Psoas muscle (tissue), 8 donors: ENCODE measurements around the gene RRP9. TPM values are rescaled to one million over a fixed set of nuclear protein-coding genes. Genes with fewer than 3 reads are reported as not detected.
"Not testable (repeated sequence)": the region's sequence is repeated elsewhere in the genome, so short reads cannot be mapped to it uniquely, and the experiment has no call there.

Experiments
- ATAC-seq, 4 donors: fragments of 200-7000 bp; cut with Tn5 transposase; one replicate each; pipeline ENCODE4 v1.9.1; 2020; ENCODE audit warnings: moderate library complexity in 3 of 4, mild to moderate bottlenecking in 2 of 4
- DNase-seq, 2 donors: peaks; one replicate each; pipeline ENCODE4 v3.0.0-alpha.2; 2020
- H3K27ac ChIP-seq: fragments of 200-600 bp; one replicate; pipeline ENCODE4 v1.8.0; 2022
- H3K27me3 ChIP-seq, 3 donors: fragments of 200-600 bp in 1 of 3; one replicate each; pipeline versions ENCODE4 v1.6.1 to v1.8.0; 2013 to 2022; ENCODE audit warnings: low read length in 2 of 3, mild to moderate bottlenecking in 2 of 3, moderate library complexity in 1 of 3; ENCODE audit not compliant: insufficient read depth in 3 of 3
- H3K36me3 ChIP-seq, 2 donors: fragments of 200-600 bp in 1 of 2; one replicate each; pipeline versions ENCODE4 v1.6.1 to v1.8.0; 2013 to 2022; ENCODE audit warnings: low read depth in 1 of 2, mild to moderate bottlenecking in 1 of 2, moderate library complexity in 1 of 2; ENCODE audit not compliant: insufficient read depth in 1 of 2
- H3K4me1 ChIP-seq: fragments of 200-600 bp; one replicate; pipeline ENCODE4 v1.8.0; 2022
- H3K4me3 ChIP-seq: fragments of 200-600 bp; one replicate; pipeline ENCODE4 v1.8.0; 2022; ENCODE audit warnings: mild to moderate bottlenecking
- H3K9me3 ChIP-seq: fragments of 200-600 bp; one replicate; pipeline ENCODE4 v1.8.0; 2022
- WGBS, 3 donors: extraction: QIAGEN DNeasy Blood & Tissue Kit; methylation state at CpG; one replicate each; pipeline versions ENCODE4 v1.1.6 to v1.1.7; 2013; 5-methylcytosine and 5-hydroxymethylcytosine counted together
- intact Hi-C, 2 donors: fragments of 100-400 bp; cut with DNase I; formaldehyde crosslinking; loops; one replicate each; pipeline versions ENCODE4 v1.11.0 to v1.14.2; 2022
- polyA plus RNA-seq, 3 donors: library from polyadenylated mRNA; stranded (reverse); fragments of 200-250 nt; gene quantifications; one replicate each; pipeline ENCODE4 v1.2.3, GENCODE V29; 2013
- total RNA-seq, 4 donors: library from RNA; stranded (reverse); fragmentation: NEBNext Ultra II Directional in 2 of 4; extraction: Animal tissue kit (Norgen Biotek cat#: 25700) in 2 of 4; gene quantifications; one replicate each; pipeline versions ENCODE4 v1.2.1 to v1.2.4, GENCODE V29; 2021 to 2023
- TF ChIP-seq, protein P1 (sequence below): fragments of 200-600 bp; IDR thresholded peaks from one replicate; pipeline ENCODE4 v1.8.0; 2022; ENCODE audit warnings: antibody characterized with exemption
- donor health status: healthy with polysubstance abuse.
- donor health status: DM: no; HTN: no; CAD: no; lungs with moderate emphysema.
- donor health status: Bipolar disorder and iron deficiency.
- donor health status: healthy.
- donor health status: DM: yes; HTN: yes; CAD: no.
- donor health status: DM: no; HTN: no; CAD: no.
- donor health status: DM: no; HTN: no; CAD: no.
- donor health status: DM: yes; HTN: yes; CAD: no.

RRP9 gene
- total and polyA plus RNA-seq, 7 donors, result 19.9 to 61.4 (median 28.2) TPM

DNA sequence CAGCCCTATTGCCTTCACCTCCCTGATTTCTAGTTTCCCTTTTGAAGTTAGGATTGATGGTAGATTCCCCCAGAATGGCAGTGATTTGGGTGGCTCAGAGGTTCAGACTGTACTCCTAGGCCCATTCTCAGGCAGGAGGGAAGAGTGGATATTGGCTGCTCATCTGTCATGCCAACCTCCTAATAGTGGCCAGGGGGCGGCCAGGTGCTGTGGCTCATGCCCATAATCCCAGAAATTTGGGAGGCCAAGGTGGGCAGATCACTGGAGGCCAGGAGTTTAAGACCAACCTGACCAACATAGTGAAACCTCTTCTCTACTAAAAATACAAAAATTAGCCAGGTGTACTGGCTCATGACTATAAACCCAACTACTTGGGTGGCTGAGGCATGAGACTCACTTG is 11.3 kb downstream of the RRP9 start:
- Histone ChIP-seq H3K27me3 (no peaks in the 10 kb centered on the region), H3K36me3 (peaks cover 2 to 39% of the 10 kb centered on the region in 2 donors), H3K4me3 (no peak overlapping the region), H3K4me1 (peaks cover 5% of the 10 kb centered on the region), H3K27ac (no peak overlapping the region), H3K9me3 (no peaks in the 10 kb centered on the region)
- ATAC-seq (no peak), DNase-seq (no peak)
- WGBS, 3 donors, result 91 to 100% (median 92%) methylated on average over 1 of the region's 1 CpG
- TF ChIP-seq, protein P1, sequence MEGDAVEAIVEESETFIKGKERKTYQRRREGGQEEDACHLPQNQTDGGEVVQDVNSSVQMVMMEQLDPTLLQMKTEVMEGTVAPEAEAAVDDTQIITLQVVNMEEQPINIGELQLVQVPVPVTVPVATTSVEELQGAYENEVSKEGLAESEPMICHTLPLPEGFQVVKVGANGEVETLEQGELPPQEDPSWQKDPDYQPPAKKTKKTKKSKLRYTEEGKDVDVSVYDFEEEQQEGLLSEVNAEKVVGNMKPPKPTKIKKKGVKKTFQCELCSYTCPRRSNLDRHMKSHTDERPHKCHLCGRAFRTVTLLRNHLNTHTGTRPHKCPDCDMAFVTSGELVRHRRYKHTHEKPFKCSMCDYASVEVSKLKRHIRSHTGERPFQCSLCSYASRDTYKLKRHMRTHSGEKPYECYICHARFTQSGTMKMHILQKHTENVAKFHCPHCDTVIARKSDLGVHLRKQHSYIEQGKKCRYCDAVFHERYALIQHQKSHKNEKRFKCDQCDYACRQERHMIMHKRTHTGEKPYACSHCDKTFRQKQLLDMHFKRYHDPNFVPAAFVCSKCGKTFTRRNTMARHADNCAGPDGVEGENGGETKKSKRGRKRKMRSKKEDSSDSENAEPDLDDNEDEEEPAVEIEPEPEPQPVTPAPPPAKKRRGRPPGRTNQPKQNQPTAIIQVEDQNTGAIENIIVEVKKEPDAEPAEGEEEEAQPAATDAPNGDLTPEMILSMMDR, result no peak
- intact Hi-C loops, result no loop called here

DNA sequence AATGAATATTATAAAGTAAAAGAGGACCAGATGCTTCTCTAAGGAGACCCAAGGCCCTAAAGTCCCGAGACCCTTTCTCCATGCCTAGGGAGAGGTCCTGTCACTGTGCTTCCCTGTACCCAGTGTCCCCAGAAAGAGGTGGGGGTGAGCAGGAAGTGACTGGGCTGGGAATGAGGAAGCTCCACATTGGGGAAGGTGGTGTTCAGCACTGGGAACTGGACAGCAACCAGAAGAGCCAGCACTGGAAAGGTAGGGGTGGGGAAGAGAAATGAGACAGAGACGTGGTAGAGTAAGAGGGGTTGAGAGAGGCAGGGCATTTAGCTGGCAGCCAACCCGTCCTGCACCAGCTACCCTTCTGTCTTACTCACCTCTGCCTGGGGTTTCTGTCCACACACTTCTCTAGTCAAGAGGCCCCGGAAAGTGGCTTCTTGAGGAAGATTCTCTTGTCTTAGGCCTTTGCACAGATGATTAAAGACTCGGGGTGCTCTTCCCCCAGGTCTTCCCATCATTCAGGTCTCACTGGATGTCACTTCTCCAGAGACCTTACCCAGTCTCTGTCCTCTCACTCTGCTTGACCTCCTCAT is 12.2 kb downstream of the RRP9 start:
- TF ChIP-seq, protein P1, result no peak
- ATAC-seq, result no peak

DNA sequence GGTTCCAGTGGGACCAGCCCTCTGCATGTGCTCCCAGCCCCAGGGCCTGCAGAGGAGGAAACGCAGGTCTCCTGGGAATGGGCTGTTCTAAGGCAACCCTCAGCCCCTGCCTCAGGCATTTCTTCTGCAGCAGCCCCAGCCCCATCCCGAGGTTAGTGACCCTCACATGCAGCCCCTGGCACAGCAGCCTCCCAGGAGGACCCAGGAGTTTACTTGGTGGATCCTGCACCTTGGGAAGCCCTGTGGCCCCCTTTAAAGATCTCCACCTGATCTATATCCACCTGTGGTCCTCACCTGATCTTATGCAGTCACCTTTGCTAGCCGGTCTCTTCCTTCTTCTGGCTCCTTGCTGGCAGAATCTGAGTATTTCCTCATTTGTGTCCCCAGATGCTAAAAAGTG is 12.7 kb downstream of the RRP9 start:
- ATAC-seq, H3K9me3 ChIP-seq, H3K27me3 ChIP-seq, intact Hi-C loops, DNase-seq, H3K4me3 ChIP-seq, H3K27ac ChIP-seq, H3K4me1 ChIP-seq: not testable (repeated sequence)
- H3K36me3 ChIP-seq, result peaks cover 2 to 24% of the 10 kb centered on the region in 2 donors
- 78 to 87% (median 81%) methylated on average over 2 to 3 of the region's 3 CpGs for WGBS, 3 donors

More for the DNA sequence above, 12.2 kb downstream of the RRP9 start:
- intact Hi-C loops, result no loop called here
- Histone ChIP-seq H3K27me3 (no peaks in the 10 kb centered on the region), H3K27ac (no peak overlapping the region), H3K4me3 (no peak overlapping the region), H3K36me3 (peaks cover 2 to 29% of the 10 kb centered on the region in 2 donors), H3K9me3 (no peaks in the 10 kb centered on the region), H3K4me1 (peaks cover 5% of the 10 kb centered on the region)
- 84 to 87% (median 84%) methylated on average over 5 of the region's 5 CpGs for whole genome bisulfite sequencing, 3 donors
- DNase-seq, result no peak

DNA sequence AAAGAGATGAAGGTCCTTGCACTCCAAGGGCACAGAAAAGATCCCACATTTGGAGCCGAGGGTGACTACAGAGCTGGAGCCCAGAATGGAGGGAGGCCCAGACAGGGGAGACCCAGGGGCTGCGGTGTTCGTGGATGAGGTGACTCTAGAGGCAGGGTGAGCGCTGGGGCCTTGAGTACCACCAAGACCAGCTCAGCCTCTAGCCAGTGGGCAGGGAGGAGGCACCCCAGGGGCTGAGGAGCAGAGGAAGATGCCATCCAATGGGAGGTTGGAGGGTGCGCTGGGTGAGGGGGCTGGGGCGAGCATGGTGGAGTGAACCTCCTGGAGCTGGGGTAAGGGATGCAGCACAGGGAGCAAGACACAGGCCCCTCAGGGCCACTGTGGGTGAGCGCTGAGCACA is 13.3 kb downstream of the RRP9 start:
- 93 to 97% (median 94%) methylated on average over 7 of the region's 7 CpGs for WGBS, 3 donors
- intact Hi-C loops, result no loop called here
- TF ChIP-seq, protein P1, result no peak
- Histone ChIP-seq H3K9me3 (no peaks in the 10 kb centered on the region), H3K36me3 (peaks cover 0 to 19% of the 10 kb centered on the region in 2 donors), H3K4me3 (no peak overlapping the region), H3K27ac (no peak overlapping the region), H3K27me3 (no peaks in the 10 kb centered on the region), H3K4me1 (peaks cover 5% of the 10 kb centered on the region)
- DNase-seq (no peak), ATAC-seq (no peak)

DNA sequence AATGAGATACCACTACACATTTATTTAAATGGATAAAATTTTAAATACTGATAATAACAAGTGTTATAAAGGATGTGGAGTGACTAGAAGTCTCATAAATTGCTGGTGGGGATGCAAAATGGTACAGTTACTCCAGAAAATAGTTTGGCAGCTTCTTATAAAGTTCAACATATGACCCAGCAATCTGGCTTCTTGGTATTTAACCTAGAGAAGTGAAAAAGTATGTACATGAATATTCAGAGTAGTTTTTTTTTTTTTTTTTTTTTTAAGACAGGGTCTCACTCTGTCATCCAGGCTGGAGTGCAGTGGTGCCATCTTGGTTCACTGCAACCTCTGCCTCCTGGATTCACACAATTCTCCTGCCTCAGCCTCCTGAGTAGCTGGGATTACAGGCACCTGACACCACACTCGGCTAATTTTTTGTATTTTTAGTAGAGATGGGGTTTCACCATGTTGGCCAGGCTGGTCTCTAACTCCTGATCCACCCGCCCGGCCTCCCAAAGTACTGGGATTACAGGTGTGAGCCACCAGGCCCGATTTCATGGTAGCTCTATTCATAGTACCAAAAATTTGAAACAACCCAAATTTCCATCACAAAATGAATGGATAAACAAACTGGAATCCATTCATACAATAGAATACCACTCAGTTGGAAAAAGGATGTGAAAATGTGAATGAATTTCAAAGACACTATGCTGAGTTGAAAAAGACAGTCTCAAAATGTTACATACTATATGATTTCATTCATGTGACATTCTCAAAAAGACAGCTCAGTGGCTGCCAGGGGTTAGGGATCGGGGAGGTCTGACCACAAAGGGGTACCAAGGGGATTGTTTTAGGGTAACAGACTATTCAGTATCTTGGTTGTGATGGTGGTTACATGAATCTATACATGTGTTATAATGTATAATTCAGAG is 14.4 kb downstream of the RRP9 start:
- no peak for ATAC-seq
- intact Hi-C loops, result no loop called here
- WGBS, 3 donors, result 86 to 90% (median 89%) methylated on average over 5 of the region's 5 CpGs

More for the DNA sequence above, 14.4 kb downstream of the RRP9 start:
- Histone ChIP-seq H3K36me3 (peaks cover 0 to 8% of the 10 kb centered on the region in 2 donors), H3K27ac (no peak overlapping the region), H3K4me1 (peaks cover 5% of the 10 kb centered on the region), H3K4me3 (no peak overlapping the region), H3K27me3 (no peaks in the 10 kb centered on the region), H3K9me3 (no peaks in the 10 kb centered on the region)
- TF ChIP-seq, protein P1, result no peak
- DNase-seq, result no peak
